HG02852 (cell line): Measurements from ENCODE around the gene GPR176.
A peak's percentile ranks its signal among the peaks of the same experiment; 100 is the strongest.

Experiments
- ATAC-seq: cut with Tn5 transposase; IDR thresholded peaks from one replicate; pipeline ENCODE4 v1.9.1; 2021; ENCODE audit warnings: mild to moderate bottlenecking, moderate library complexity; ENCODE audit not compliant: unreplicated experiment

GPR176 gene

GRCh38 chr15:39786447-39787056 lies 133.5 kb downstream of the GPR176 start:
- ATAC-seq: no peak

GRCh38 chr15:39785841-39786240 lies 134.2 kb downstream of the GPR176 start:
- no peak for ATAC-seq

GRCh38 chr15:39785139-39785538 lies 134.9 kb downstream of the GPR176 start:
- no peak for ATAC-seq

GRCh38 chr15:39784638-39785037 lies 135.4 kb downstream of the GPR176 start:
- no peak for ATAC-seq

- no peak for ATAC-seq
These were observed 135.9 kb downstream of the GPR176 start for GRCh38 chr15:39784125-39784524.

GRCh38 chr15:39783244-39783820 lies 136.7 kb downstream of the GPR176 start:
- no peak for ATAC-seq

GRCh38 chr15:39782441-39783138 lies 137.5 kb downstream of the GPR176 start, which contains the start of gene FSIP1:
FSIP1 (minus strand) TSS chr15:39782841; CDS start chr15:39776524, 6,317 bp downstream.
- peak; percentile 98 for ATAC-seq

- ATAC-seq: no peak
These were observed 138.1 kb downstream of the GPR176 start for GRCh38 chr15:39781967-39782302.

- no peak for ATAC-seq
These were observed 138.7 kb downstream of the GPR176 start for GRCh38 chr15:39781147-39781966.

GRCh38 chr15:39778021-39778420 lies 142.0 kb downstream of the GPR176 start:
- ATAC-seq: no peak

GRCh38 chr15:39777496-39777895 lies 142.6 kb downstream of the GPR176 start:
- ATAC-seq: no peak

GRCh38 chr15:39776068-39776467 lies 144.0 kb downstream of the GPR176 start:
- no peak for ATAC-seq

GRCh38 chr15:39774688-39775267 lies 145.3 kb downstream of the GPR176 start:
- no peak for ATAC-seq

- ATAC-seq: no peak
These were observed 149.0 kb downstream of the GPR176 start for GRCh38 chr15:39770748-39771689.

GRCh38 chr15:39767921-39768320 lies 152.1 kb downstream of the GPR176 start:
- ATAC-seq: no peak

- ATAC-seq: no peak
These were observed 159.1 kb downstream of the GPR176 start for GRCh38 chr15:39761006-39761405.

GRCh38 chr15:39756806-39757522 lies 163.1 kb downstream of the GPR176 start:
- no peak for ATAC-seq

- no peak for ATAC-seq
These were observed 167.1 kb downstream of the GPR176 start for GRCh38 chr15:39752991-39753390.

- no peak for ATAC-seq
These were observed 167.8 kb downstream of the GPR176 start for GRCh38 chr15:39752246-39752645.
